ENCODE results near the gene MOB3A.

Gene MOB3A

DNA sequence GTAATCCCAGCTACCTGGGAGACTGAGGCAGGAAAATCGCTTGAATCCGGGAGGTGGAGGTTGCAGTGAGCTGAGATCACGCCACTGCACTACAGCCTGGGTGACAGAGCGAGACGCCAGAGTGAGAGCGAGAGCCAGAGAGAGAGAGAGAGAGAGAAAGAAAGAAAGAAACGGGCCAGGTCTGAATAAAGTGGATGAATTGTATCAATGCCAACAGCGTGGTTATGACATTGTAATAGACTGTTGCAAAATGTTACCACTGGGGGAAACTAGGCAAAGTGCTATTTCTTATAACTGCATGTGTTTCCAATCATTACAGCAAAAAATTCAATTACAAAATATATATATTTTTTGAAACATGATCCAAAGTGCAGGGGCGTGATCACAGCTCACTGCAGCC is 68.8 kb downstream of the MOB3A start:
- DNase-seq (ENCODE audit: low read depth): peak; percentile 80
- TF ChIP-seq, protein P1, sequence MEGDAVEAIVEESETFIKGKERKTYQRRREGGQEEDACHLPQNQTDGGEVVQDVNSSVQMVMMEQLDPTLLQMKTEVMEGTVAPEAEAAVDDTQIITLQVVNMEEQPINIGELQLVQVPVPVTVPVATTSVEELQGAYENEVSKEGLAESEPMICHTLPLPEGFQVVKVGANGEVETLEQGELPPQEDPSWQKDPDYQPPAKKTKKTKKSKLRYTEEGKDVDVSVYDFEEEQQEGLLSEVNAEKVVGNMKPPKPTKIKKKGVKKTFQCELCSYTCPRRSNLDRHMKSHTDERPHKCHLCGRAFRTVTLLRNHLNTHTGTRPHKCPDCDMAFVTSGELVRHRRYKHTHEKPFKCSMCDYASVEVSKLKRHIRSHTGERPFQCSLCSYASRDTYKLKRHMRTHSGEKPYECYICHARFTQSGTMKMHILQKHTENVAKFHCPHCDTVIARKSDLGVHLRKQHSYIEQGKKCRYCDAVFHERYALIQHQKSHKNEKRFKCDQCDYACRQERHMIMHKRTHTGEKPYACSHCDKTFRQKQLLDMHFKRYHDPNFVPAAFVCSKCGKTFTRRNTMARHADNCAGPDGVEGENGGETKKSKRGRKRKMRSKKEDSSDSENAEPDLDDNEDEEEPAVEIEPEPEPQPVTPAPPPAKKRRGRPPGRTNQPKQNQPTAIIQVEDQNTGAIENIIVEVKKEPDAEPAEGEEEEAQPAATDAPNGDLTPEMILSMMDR (IDR thresholded peaks at IDR 0.05; ENCODE audit: control insufficient read depth, insufficient read depth, low read depth, low read length, missing control alignments): no peak
- H3K4me3 ChIP-seq (ENCODE audit: control insufficient read depth, low read depth, low read length): no peak overlapping the region

GRCh38 chr19:2026770-2027169 is 69.4 kb downstream of the MOB3A start:
- TF ChIP-seq, protein P1 (IDR thresholded peaks at IDR 0.05; ENCODE audit: control insufficient read depth, insufficient read depth, low read depth, low read length, missing control alignments): no peak

DNA sequence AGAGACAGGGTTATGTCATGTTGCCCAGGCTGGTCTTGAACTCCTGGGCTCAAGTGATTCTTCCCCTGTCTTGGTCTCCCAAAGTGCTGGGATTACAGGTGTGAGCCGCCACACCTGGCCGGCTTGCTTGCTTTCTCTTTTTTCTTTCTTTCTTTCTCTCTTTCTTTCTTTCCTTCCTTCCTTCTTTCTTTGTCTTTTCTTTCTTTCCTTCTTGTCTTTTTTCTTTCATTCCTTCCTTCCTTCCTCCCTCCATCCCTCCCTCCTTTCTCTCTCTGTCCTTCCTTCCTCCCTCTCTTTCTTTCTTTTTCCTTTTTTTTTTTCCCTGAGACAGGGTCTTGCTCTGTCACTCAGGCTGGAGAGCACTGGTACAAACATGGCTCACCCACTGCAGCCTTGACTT is 73.8 kb downstream of the MOB3A start:
- TF ChIP-seq, protein P1 (IDR thresholded peaks at IDR 0.05; ENCODE audit: control insufficient read depth, insufficient read depth, low read depth, low read length, missing control alignments): no peak
- no peak for DNase-seq (ENCODE audit: low read depth)
- H3K4me3 ChIP-seq (ENCODE audit: control insufficient read depth, low read depth, low read length): no peak overlapping the region

More at GRCh38 chr19:2026770-2027169, 69.4 kb downstream of the MOB3A start:
- no peak overlapping the region for H3K4me3 ChIP-seq (ENCODE audit: control insufficient read depth, low read depth, low read length)
- DNase-seq (ENCODE audit: low read depth): no peak

- no peak for DNase-seq (ENCODE audit: low read depth)
- H3K4me3 ChIP-seq (ENCODE audit: control insufficient read depth, low read depth, low read length): no peak overlapping the region
- TF ChIP-seq, protein P1 (IDR thresholded peaks at IDR 0.05; ENCODE audit: control insufficient read depth, insufficient read depth, low read depth, low read length, missing control alignments): no peak
Measured at GRCh38 chr19:2021453-2022140, 74.5 kb downstream of the MOB3A start.

All from AG09309 (cell line).